Panc1 (cell line): ENCODE measurements around the gene DLEU7. TPM values are rescaled to one million over a fixed set of nuclear protein-coding genes. Genes with fewer than 3 reads are reported as not detected.

Source experiments
- ATAC-seq: fragments of 200-7000 bp; cut with Tn5 transposase; 2 replicates; pipeline ENCODE4 v1.9.1; 2020; ENCODE audit warnings: mild to moderate bottlenecking, moderate library complexity
- BruUV-seq: library from RNA; stranded (reverse); fragments of 400-500 nt; replicated peaks from 2 replicates; lab custom pipeline; 2021; lab: Mats Ljungman, UMichigan
- CTCF ChIA-PET: fragments of 300-600 bp; sonication (Branson Sonifier 250); formaldehyde crosslinking; loops from one replicate; lab custom pipeline; 2022; ENCODE audit warnings: antibody characterized with exemption; lab: Charles Lee
- POLR2A ChIA-PET: fragments of 300-600 bp; sonication (Branson Sonifier 250); formaldehyde crosslinking; loops from one replicate; lab custom pipeline; 2022; ENCODE audit warnings: antibody characterized with exemption; lab: Charles Lee
- DNase-seq: peaks from one replicate; pipeline ENCODE4 v3.0.0-alpha.2; 2010; ENCODE audit warnings: low read depth, low spot score
- H3K27ac ChIP-seq: 2 replicates; pipeline ENCODE4 v1.5.1; 2011; ENCODE audit warnings: mild to moderate bottlenecking, low read length, inconsistent platforms
- H3K27me3 ChIP-seq: fragments of 200-500 bp; sonication (Bioruptor generic); 2 replicates; pipeline ENCODE4 v1.6.0; 2014; ENCODE audit warnings: low read length, inconsistent platforms; ENCODE audit not compliant: control insufficient read depth, insufficient read depth
- H3K36me3 ChIP-seq: fragments of 200-500 bp; sonication (Bioruptor generic); 2 replicates; pipeline ENCODE4 v1.5.1; 2014; ENCODE audit warnings: inconsistent platforms, mild to moderate bottlenecking, low read length, moderate library complexity; ENCODE audit not compliant: control insufficient read depth, insufficient read depth
- H3K4me1 ChIP-seq: 2 replicates; pipeline ENCODE4 v1.5.1; 2011; ENCODE audit warnings: inconsistent platforms, mild to moderate bottlenecking, low read length, moderate library complexity; ENCODE audit not compliant: control insufficient read depth, insufficient read depth
- H3K4me3 ChIP-seq, 2 experiments: 2 replicates each; pipeline ENCODE4 v1.5.1; 2011 to 2012; ENCODE audit warnings: low read depth in 2 of 2, low read length in 2 of 2, mild to moderate bottlenecking in 2 of 2, inconsistent platforms in 1 of 2, moderate library complexity in 1 of 2
- H3K9me3 ChIP-seq: fragments of 200-500 bp; sonication (Bioruptor generic); 2 replicates; pipeline ENCODE4 v1.5.1; 2014; ENCODE audit warnings: low read depth, mild to moderate bottlenecking, inconsistent platforms, low read length, moderate library complexity; ENCODE audit not compliant: control insufficient read depth, insufficient read depth
- POLR2AphosphoS5 ChIP-seq: IDR thresholded peaks from 2 replicates; pipeline ENCODE4 v1.6.1; 2012; ENCODE audit warnings: mild to moderate bottlenecking, low read depth, low read length, moderate library complexity
- SIN3A ChIP-seq: IDR thresholded peaks from 2 replicates; pipeline ENCODE4 v1.6.1; 2012; ENCODE audit warnings: low read depth, mild to moderate bottlenecking, low read length, moderate library complexity, borderline replicate concordance; ENCODE audit not compliant: insufficient read depth
- TCF7L2 ChIP-seq: IDR thresholded peaks from 2 replicates; pipeline ENCODE4 v1.6.1; 2011; ENCODE audit warnings: mild to moderate bottlenecking, low read depth, low read length, inconsistent platforms
- in situ Hi-C: cut with HindIII; loops from 2 replicates; pipeline ENCODE4 v1.10.0; 2016; ENCODE audit warnings: low sequenced_read_pairs, low pct_unique_long_range_greater_than_20kb
- intact Hi-C: fragments of 100-400 bp; cut with micrococcal nuclease; formaldehyde crosslinking; loops from one replicate; pipeline ENCODE4 v1.10.0; 2022; ENCODE audit not compliant: unreplicated experiment
- total RNA-seq: library from RNA; stranded (reverse); gene quantifications from one replicate; pipeline ENCODE4 v1.2.1, GENCODE V29; 2021; ENCODE audit not compliant: unreplicated experiment
- TF ChIP-seq, protein P1 (sequence below), 2 experiments: IDR thresholded peaks; 2 replicates each; pipeline ENCODE4 v1.6.1; 2011 to 2012; ENCODE audit warnings: low read depth in 2 of 2, control low read depth in 1 of 2, low read length in 1 of 2, mild to moderate bottlenecking in 1 of 2, moderate library complexity in 1 of 2; ENCODE audit not compliant: insufficient read depth in 1 of 2
- TF ChIP-seq, protein P2 (sequence below): fragments of 450-650 bp; IDR thresholded peaks from 2 replicates; pipeline ENCODE4 v1.5.1; 2017; ENCODE audit warnings: mild to moderate bottlenecking

Gene DLEU7
- total RNA-seq, 1 experiment from 2014 or later: not detected

DNA sequence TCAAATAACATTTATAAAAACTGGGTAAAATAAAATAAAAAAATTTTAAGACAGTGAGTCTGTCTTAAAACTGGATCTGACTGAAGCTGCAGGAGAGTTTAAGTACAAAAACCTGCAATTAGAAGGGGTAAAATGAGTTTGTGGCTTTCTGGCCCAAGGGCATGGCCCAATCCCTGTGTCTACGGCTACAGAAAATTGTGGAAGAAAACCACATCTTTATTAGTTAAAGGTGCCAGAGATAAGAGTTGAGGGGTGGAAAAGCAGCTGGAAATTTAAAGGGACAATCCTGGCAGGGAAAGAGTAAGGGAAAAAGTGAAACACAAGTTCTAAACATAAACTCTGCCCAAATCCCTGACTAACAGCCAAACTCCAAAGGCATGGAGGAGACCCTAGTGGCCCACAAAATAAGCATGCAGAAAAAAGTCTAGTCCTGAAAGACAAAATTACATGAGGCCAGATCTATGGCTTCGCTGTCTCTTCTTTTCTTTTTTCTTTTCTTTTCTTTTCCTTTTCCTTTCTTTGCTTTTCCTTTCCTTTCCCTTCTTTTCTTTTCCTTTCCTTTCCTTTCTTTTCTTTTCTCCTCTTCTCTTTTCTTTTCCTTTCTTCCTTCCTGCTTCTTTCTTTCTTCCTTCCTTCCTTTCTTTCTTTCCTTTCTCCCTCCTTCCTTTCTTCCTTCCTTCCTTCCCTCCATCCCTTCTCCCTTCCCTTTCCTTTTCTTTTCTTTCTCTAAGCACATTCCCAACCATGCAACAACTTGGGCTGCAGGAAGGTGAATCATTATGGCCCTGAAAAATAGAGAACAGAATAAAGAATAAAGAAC, 23.5 kb upstream of the DLEU7 start:
- Histone ChIP-seq H3K36me3 (no peaks in the 10 kb centered on the region), H3K27ac (no peak overlapping the region), H3K9me3 (no peaks in the 10 kb centered on the region), H3K4me3 (no peak overlapping the region), H3K27me3 (no peaks in the 10 kb centered on the region; the same call in 1 of the 2 replicates), H3K4me1 (0 out of 2 replicates have a peak, but pooled peaks cover 3% of the 10 kb centered on the region)
- TF ChIP-seq, protein P1, sequence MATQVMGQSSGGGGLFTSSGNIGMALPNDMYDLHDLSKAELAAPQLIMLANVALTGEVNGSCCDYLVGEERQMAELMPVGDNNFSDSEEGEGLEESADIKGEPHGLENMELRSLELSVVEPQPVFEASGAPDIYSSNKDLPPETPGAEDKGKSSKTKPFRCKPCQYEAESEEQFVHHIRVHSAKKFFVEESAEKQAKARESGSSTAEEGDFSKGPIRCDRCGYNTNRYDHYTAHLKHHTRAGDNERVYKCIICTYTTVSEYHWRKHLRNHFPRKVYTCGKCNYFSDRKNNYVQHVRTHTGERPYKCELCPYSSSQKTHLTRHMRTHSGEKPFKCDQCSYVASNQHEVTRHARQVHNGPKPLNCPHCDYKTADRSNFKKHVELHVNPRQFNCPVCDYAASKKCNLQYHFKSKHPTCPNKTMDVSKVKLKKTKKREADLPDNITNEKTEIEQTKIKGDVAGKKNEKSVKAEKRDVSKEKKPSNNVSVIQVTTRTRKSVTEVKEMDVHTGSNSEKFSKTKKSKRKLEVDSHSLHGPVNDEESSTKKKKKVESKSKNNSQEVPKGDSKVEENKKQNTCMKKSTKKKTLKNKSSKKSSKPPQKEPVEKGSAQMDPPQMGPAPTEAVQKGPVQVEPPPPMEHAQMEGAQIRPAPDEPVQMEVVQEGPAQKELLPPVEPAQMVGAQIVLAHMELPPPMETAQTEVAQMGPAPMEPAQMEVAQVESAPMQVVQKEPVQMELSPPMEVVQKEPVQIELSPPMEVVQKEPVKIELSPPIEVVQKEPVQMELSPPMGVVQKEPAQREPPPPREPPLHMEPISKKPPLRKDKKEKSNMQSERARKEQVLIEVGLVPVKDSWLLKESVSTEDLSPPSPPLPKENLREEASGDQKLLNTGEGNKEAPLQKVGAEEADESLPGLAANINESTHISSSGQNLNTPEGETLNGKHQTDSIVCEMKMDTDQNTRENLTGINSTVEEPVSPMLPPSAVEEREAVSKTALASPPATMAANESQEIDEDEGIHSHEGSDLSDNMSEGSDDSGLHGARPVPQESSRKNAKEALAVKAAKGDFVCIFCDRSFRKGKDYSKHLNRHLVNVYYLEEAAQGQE (IDR thresholded peaks at IDR 0.05; ENCODE audit: insufficient read depth in 1 of 2, low read depth in 2 of 2, low read length in 1 of 2): no peak
- TF ChIP-seq POLR2AphosphoS5: no peak
- TF ChIP-seq, protein P2, sequence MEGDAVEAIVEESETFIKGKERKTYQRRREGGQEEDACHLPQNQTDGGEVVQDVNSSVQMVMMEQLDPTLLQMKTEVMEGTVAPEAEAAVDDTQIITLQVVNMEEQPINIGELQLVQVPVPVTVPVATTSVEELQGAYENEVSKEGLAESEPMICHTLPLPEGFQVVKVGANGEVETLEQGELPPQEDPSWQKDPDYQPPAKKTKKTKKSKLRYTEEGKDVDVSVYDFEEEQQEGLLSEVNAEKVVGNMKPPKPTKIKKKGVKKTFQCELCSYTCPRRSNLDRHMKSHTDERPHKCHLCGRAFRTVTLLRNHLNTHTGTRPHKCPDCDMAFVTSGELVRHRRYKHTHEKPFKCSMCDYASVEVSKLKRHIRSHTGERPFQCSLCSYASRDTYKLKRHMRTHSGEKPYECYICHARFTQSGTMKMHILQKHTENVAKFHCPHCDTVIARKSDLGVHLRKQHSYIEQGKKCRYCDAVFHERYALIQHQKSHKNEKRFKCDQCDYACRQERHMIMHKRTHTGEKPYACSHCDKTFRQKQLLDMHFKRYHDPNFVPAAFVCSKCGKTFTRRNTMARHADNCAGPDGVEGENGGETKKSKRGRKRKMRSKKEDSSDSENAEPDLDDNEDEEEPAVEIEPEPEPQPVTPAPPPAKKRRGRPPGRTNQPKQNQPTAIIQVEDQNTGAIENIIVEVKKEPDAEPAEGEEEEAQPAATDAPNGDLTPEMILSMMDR: no peak
- TF ChIP-seq SIN3A: no peak
- TF ChIP-seq TCF7L2: no peak
- ATAC-seq (no peak), DNase-seq (no peak)
- ChIA-PET POLR2A (interaction anchor here (0.6 kb wide), 1 partner anchor 23 kb away, joined by 3 read pairs; no protein-coding TSS in a partner anchor), CTCF (no interaction called here)
- in situ Hi-C loops: no loop called here
- intact Hi-C loops: no loop called here
- BruUV-seq: no TSS peak

DNA sequence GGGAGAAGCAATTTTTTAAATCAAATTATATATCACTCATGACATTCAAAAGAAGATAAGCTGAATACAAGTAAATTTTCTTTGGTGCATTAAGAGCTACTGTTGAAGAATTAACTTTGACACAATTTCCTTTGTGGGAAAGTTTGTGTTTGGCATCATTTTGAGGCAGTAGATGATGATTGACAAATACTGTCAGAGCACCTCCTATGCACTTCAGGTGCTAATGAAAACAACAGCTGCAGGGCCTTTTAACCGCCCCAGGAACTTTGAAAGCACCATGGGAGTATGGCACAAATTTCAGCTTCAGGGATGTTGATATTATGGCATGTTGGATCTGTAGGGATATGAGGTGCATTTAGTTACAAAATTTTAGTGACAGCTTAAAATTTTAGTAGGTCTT, 21.0 kb upstream of the DLEU7 start:
- TF ChIP-seq POLR2AphosphoS5 (no peak), TCF7L2 (no peak), SIN3A (no peak)
- TF ChIP-seq, protein P2: no peak
- TF ChIP-seq, protein P1 (IDR thresholded peaks at IDR 0.05; ENCODE audit: insufficient read depth in 1 of 2, low read depth in 2 of 2, low read length in 1 of 2): no peak
- intact Hi-C loops: no loop called here
- ChIA-PET CTCF (no interaction called here), POLR2A (no interaction called here)
- no peak for ATAC-seq
- H3K27me3 ChIP-seq: no peaks in the 10 kb centered on the region; the same call in 1 of the 2 replicates
- in situ Hi-C loops: no loop called here
- H3K4me3 ChIP-seq: no peak overlapping the region
- no TSS peak for BruUV-seq
- 0 out of 2 replicates have a peak, but pooled peaks cover 3% of the 10 kb centered on the region for H3K4me1 ChIP-seq
- no peak overlapping the region for H3K27ac ChIP-seq
- no peaks in the 10 kb centered on the region for H3K36me3 ChIP-seq
- H3K9me3 ChIP-seq: no peaks in the 10 kb centered on the region
- no peak for DNase-seq
